Measurements from ENCODE around the gene CCR1. TPM values are rescaled to one million over a fixed set of nuclear protein-coding genes. Genes with fewer than 3 reads are reported as not detected.

Gene CCR1
- total and polyA plus RNA-seq, 2 of the 13 experiments (the other 11 are each of a cell fraction or from before 2014, with no cell fraction given): not detected

DNA sequence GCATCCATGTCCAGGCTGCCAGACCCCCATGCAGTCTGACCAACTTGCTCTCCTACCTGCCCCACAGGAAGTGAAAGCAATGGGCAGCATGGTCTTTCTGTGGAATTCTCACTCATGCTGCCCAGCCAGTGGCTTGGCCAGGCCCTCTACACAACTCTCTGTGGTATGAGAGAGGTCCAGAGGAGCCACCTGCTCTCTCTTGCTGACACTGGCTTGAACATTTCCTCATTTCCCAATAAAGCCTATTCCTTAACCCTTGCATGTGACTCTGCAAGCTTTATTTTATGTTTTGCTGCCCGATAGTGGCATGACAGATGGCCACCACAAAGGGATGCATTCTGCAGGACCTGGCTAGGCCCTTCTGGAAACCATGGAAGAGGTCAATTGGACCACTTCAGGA, 53.8 kb downstream of the CCR1 start:
- ChIA-PET CTCF (ENCODE audit: low intra/inter-chr PET ratio, low total read pairs) (no interaction called here), POLR2A (no interaction called here)
- H3K27me3 ChIP-seq (ENCODE audit: control insufficient read depth in 1 of 2, insufficient read depth in 2 of 2, low read length in 2 of 2): no peaks in the 10 kb centered on the region
- DNase-seq (ENCODE audit: low spot score) (no peak), ATAC-seq (no peak), FAIRE-seq (no peak)
- no peak overlapping the region for H3K4me2 ChIP-seq (ENCODE audit: low read depth, low read length)
- H3K4me3 ChIP-seq (replicated peaks in 1 of 3; ENCODE audit: insufficient read depth in 1 of 3, low read depth in 2 of 3, low read length in 3 of 3): no peak overlapping the region
- in situ Hi-C loops (cut with HindIII; ENCODE audit: extremely low pct_ligation_motif_present, low pct_unique_long_range_greater_than_20kb) (no loop called here), intact Hi-C loops (cut with micrococcal nuclease; ENCODE audit: unreplicated experiment) (no loop called here)
- H3K9ac ChIP-seq (ENCODE audit: insufficient read depth, low read depth, low read length): no peak overlapping the region
- H3K27ac ChIP-seq (ENCODE audit: extremely low read length, insufficient read depth, low read length): no peak overlapping the region
- WGBS (ENCODE audit: low lambda C conversion rate): 31% methylated on average over 1 of the region's 1 CpG
- no peaks in the 10 kb centered on the region for H3K79me2 ChIP-seq (ENCODE audit: insufficient read depth, low read length)
- H2AFZ ChIP-seq (ENCODE audit: low read length): no peak overlapping the region
- no peaks in the 10 kb centered on the region for H3K36me3 ChIP-seq (replicated peaks in 1 of 2; ENCODE audit: control insufficient read depth in 1 of 2, insufficient read depth in 2 of 2, low read length in 2 of 2)
- TF ChIP-seq, protein P1, sequence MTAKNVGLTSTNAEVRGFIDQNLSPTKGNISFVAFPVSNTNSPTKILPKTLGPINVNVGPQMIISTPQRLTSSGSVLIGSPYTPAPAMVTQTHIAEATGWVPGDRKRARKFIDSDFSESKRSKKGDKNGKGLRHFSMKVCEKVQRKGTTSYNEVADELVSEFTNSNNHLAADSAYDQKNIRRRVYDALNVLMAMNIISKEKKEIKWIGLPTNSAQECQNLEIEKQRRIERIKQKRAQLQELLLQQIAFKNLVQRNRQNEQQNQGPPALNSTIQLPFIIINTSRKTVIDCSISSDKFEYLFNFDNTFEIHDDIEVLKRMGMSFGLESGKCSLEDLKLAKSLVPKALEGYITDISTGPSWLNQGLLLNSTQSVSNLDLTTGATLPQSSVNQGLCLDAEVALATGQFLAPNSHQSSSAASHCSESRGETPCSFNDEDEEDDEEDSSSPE (CRISPR knock-in tag; IDR thresholded peaks at IDR 0.05): no peak
- TF ChIP-seq, protein P2, sequence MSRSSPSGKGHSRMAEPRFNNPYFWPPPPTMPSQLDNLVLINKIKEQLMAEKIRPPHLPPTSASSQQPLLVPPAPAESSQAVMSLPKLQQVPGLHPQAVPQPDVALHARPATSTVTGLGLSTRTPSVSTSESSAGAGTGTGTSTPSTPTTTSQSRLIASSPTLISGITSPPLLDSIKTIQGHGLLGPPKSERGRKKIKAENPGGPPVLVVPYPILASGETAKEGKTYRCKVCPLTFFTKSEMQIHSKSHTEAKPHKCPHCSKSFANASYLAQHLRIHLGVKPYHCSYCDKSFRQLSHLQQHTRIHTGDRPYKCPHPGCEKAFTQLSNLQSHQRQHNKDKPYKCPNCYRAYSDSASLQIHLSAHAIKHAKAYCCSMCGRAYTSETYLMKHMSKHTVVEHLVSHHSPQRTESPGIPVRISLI (CRISPR knock-in tag; IDR thresholded peaks at IDR 0.05; ENCODE audit: borderline replicate concordance): no peak
- no peak for TF ChIP-seq MIER3 (CRISPR knock-in tag; IDR thresholded peaks at IDR 0.05; ENCODE audit: borderline replicate concordance)
- no peak for TF ChIP-seq ZNF30 (CRISPR knock-in tag; IDR thresholded peaks at IDR 0.05)
- TF ChIP-seq ZBTB21 (CRISPR knock-in tag; IDR thresholded peaks at IDR 0.05): no peak
- TF ChIP-seq, protein P3, sequence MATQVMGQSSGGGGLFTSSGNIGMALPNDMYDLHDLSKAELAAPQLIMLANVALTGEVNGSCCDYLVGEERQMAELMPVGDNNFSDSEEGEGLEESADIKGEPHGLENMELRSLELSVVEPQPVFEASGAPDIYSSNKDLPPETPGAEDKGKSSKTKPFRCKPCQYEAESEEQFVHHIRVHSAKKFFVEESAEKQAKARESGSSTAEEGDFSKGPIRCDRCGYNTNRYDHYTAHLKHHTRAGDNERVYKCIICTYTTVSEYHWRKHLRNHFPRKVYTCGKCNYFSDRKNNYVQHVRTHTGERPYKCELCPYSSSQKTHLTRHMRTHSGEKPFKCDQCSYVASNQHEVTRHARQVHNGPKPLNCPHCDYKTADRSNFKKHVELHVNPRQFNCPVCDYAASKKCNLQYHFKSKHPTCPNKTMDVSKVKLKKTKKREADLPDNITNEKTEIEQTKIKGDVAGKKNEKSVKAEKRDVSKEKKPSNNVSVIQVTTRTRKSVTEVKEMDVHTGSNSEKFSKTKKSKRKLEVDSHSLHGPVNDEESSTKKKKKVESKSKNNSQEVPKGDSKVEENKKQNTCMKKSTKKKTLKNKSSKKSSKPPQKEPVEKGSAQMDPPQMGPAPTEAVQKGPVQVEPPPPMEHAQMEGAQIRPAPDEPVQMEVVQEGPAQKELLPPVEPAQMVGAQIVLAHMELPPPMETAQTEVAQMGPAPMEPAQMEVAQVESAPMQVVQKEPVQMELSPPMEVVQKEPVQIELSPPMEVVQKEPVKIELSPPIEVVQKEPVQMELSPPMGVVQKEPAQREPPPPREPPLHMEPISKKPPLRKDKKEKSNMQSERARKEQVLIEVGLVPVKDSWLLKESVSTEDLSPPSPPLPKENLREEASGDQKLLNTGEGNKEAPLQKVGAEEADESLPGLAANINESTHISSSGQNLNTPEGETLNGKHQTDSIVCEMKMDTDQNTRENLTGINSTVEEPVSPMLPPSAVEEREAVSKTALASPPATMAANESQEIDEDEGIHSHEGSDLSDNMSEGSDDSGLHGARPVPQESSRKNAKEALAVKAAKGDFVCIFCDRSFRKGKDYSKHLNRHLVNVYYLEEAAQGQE (IDR thresholded peaks at IDR 0.05; ENCODE audit: borderline replicate concordance in 1 of 2, low read depth in 1 of 2, low read length in 2 of 2): no peak
- no peak for TF ChIP-seq FOXC1 (CRISPR knock-in tag; IDR thresholded peaks at IDR 0.05; ENCODE audit: borderline replicate concordance)
- TF ChIP-seq ZNF878 (CRISPR knock-in tag; IDR thresholded peaks at IDR 0.05): no peak
- TF ChIP-seq ZNF3 (CRISPR knock-in tag; IDR thresholded peaks at IDR 0.05): no peak
- no peak for TF ChIP-seq ZNF883 (CRISPR knock-in tag; IDR thresholded peaks at IDR 0.05; ENCODE audit: not compliant biosample characterization)
- TF ChIP-seq ZNF766 (CRISPR knock-in tag; IDR thresholded peaks at IDR 0.05; ENCODE audit: borderline replicate concordance): no peak
- TF ChIP-seq, protein P4, sequence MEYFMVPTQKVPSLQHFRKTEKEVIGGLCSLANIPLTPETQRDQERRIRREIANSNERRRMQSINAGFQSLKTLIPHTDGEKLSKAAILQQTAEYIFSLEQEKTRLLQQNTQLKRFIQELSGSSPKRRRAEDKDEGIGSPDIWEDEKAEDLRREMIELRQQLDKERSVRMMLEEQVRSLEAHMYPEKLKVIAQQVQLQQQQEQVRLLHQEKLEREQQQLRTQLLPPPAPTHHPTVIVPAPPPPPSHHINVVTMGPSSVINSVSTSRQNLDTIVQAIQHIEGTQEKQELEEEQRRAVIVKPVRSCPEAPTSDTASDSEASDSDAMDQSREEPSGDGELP (IDR thresholded peaks at IDR 0.05; ENCODE audit: borderline replicate concordance, low read depth): no peak
- TF ChIP-seq YY1 (IDR thresholded peaks at IDR 0.05; ENCODE audit: insufficient read depth, insufficient replicate concordance, low read depth, low read length): no peak
- no peak for TF ChIP-seq ZNF180 (CRISPR knock-in tag; IDR thresholded peaks at IDR 0.05; ENCODE audit: borderline replicate concordance, low read depth)
- TF ChIP-seq ZNF547 (CRISPR knock-in tag; IDR thresholded peaks at IDR 0.05): no peak
- no peak for TF ChIP-seq CBFB (CRISPR knock-in tag; IDR thresholded peaks at IDR 0.05)
- no peaks in the 10 kb centered on the region for H4K20me1 ChIP-seq (ENCODE audit: insufficient read depth, low read length)
- H3K9me3 ChIP-seq (ENCODE audit: low read length): no peaks in the 10 kb centered on the region
- H3K4me1 ChIP-seq (ENCODE audit: insufficient read depth, low read length): no peaks in the 10 kb centered on the region
- BruUV-seq (replicated peaks): no TSS peak
